Right lobe of liver (tissue), 4 donors: ENCODE measurements around the gene IGF2BP3.

Experiments used
- CTCF ChIP-seq, 4 donors: fragments of 200-600 bp in 3 of 4; fragments of 450-650 bp in 1 of 4; IDR thresholded peaks; one replicate each; pipeline versions ENCODE4 v1.5.1 to v1.8.0; 2016 to 2022; ENCODE audit warnings: antibody characterized with exemption in 4 of 4, mild to moderate bottlenecking in 2 of 4
- POLR2A ChIP-seq: fragments of 450-650 bp; IDR thresholded peaks from one replicate; pipeline ENCODE4 v1.6.1; 2017; ENCODE audit warnings: antibody characterized with exemption, mild to moderate bottlenecking
- donor health status: DM: no; HTN: no; CAD: no.
- donor health status: DM: no; HTN: no; CAD: no.
- donor health status: DM: no; HTN: yes; CAD: no.

GRCh38 chr7:23268167-23268566 lies 202.1 kb downstream of the IGF2BP3 start:
- TF ChIP-seq POLR2A: no peak
- no peak for TF ChIP-seq CTCF (IDR thresholded peaks at IDR 0.05)
